ENCODE results near the gene MTCL3.

The MTCL3 gene

DNA sequence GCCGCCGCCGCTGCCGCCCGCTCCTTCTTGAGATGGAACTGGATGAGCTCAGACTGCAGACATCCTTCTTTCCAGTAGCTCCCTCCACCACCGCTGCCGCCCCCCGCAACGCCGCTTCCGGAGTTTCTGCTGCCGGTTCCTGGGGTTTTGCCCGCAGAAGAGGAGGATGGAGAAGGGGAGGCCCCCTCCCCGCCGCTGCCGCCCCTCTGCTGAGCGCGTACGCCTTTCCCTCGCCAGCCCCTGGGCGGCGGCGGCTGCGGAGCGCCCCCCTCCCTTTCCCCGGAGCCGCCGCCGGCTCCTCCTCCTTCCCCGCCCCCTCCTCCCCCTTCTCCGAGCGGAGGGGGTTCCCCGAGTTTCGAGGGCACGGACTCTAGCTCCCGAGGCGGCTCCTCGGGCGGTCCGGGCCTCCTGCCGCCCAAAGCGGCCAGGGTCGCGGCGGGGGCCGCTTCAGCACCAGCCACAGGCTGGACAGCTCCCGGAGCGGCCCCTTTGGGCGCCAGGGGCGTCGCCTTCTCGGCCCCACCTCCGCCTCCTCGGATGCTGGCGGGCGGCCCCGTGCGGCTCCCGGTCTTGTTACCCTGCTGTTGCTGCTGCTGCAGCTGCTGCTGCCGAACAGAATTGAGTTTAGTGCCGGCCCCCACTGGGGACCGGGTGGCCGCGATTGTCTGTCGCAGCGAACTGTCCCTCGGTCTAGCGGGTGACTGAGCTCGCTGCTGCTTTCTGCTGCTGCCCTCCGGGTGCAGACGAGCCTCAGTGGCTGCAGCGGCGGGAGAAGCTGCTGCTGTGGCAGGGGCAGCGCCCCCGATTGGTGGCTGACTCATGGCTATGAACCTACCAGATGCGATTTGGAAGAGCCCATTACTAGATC is 3.1 kb downstream of the MTCL3 start (continued):
- TF ChIP-seq, protein P1, sequence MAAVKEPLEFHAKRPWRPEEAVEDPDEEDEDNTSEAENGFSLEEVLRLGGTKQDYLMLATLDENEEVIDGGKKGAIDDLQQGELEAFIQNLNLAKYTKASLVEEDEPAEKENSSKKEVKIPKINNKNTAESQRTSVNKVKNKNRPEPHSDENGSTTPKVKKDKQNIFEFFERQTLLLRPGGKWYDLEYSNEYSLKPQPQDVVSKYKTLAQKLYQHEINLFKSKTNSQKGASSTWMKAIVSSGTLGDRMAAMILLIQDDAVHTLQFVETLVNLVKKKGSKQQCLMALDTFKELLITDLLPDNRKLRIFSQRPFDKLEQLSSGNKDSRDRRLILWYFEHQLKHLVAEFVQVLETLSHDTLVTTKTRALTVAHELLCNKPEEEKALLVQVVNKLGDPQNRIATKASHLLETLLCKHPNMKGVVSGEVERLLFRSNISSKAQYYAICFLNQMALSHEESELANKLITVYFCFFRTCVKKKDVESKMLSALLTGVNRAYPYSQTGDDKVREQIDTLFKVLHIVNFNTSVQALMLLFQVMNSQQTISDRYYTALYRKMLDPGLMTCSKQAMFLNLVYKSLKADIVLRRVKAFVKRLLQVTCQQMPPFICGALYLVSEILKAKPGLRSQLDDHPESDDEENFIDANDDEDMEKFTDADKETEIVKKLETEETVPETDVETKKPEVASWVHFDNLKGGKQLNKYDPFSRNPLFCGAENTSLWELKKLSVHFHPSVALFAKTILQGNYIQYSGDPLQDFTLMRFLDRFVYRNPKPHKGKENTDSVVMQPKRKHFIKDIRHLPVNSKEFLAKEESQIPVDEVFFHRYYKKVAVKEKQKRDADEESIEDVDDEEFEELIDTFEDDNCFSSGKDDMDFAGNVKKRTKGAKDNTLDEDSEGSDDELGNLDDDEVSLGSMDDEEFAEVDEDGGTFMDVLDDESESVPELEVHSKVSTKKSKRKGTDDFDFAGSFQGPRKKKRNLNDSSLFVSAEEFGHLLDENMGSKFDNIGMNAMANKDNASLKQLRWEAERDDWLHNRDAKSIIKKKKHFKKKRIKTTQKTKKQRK (IDR thresholded peaks at IDR 0.05; ENCODE audit: low read length): no peak
- TF ChIP-seq ZNF549 (CRISPR knock-in tag; IDR thresholded peaks at IDR 0.05) (no peak), MZF1 (CRISPR knock-in tag; IDR thresholded peaks at IDR 0.05; ENCODE audit: borderline replicate concordance) (no peak), TFAP4 (IDR thresholded peaks at IDR 0.05; ENCODE audit: borderline replicate concordance, low read depth) (no peak), ZMYM4 (CRISPR knock-in tag; IDR thresholded peaks at IDR 0.05) (peak; percentile 74; the same call in 1 of the 2 replicates), FOXO1 (CRISPR knock-in tag; IDR thresholded peaks at IDR 0.05) (peak; percentile 36; the same call in 1 of the 2 replicates), KDM3A (CRISPR knock-in tag; IDR thresholded peaks at IDR 0.05; ENCODE audit: low read depth) (peak; percentile 66), ZNF780A (CRISPR knock-in tag; IDR thresholded peaks at IDR 0.05) (0 out of 2 replicates have a peak, but pooled peaks have one; percentile 49), DMAP1 (CRISPR knock-in tag; IDR thresholded peaks at IDR 0.05) (no peak), STAT5B (CRISPR knock-in tag; IDR thresholded peaks at IDR 0.05) (peak; percentile 72; the same call in 1 of the 2 replicates), MAFG (CRISPR knock-in tag; IDR thresholded peaks at IDR 0.05) (no peak), ZNF788 (CRISPR knock-in tag; IDR thresholded peaks at IDR 0.05; ENCODE audit: borderline replicate concordance) (peak; percentile 59; the same call in 1 of the 2 replicates), NR2F1 (CRISPR knock-in tag; IDR thresholded peaks at IDR 0.05) (no peak), SRF (IDR thresholded peaks at IDR 0.05; ENCODE audit: low read depth, low read length) (no peak), PHB2 (IDR thresholded peaks at IDR 0.05; ENCODE audit: partially characterized antibody) (no peak), CREBL2 (CRISPR knock-in tag; IDR thresholded peaks at IDR 0.05; ENCODE audit: borderline replicate concordance) (no peak), BRCA1 (CRISPR knock-in tag; IDR thresholded peaks at IDR 0.05) (0 out of 2 replicates have a peak, but pooled peaks have one; percentile 58), ZNF891 (CRISPR knock-in tag; IDR thresholded peaks at IDR 0.05) (no peak; the same call in 1 of the 2 replicates), ZNF274 (CRISPR knock-in tag; IDR thresholded peaks at IDR 0.05) (peak; percentile 93), ZNF660 (CRISPR knock-in tag; IDR thresholded peaks at IDR 0.05; ENCODE audit: borderline replicate concordance, low read depth) (no peak), ATM (IDR thresholded peaks at IDR 0.05; ENCODE audit: borderline replicate concordance) (no peak)

Measured in HepG2 (cell line).